H9 (cell line): ENCODE results near the gene FTO. TPM values are rescaled to one million over a fixed set of nuclear protein-coding genes. Genes with fewer than 3 reads are reported as not detected.

Experiments used
- DNase-seq: peaks from one replicate; pipeline ENCODE4 v3.0.0-alpha.2; 2017
- H2AFZ ChIP-seq: one replicate; pipeline ENCODE4 v1.6.1; 2013; ENCODE audit warnings: mild to moderate bottlenecking, low read length, control low read depth, moderate library complexity
- H2AK5ac ChIP-seq: 2 replicates; pipeline ENCODE4 v1.6.1; 2013; ENCODE audit warnings: low read length, control low read depth, mixed read lengths; ENCODE audit not compliant: insufficient read length
- H2BK120ac ChIP-seq: one replicate; pipeline ENCODE4 v1.6.1; 2013; ENCODE audit warnings: low read depth, mild to moderate bottlenecking, low read length, control low read depth, inconsistent platforms; ENCODE audit not compliant: poor library complexity, severe bottlenecking
- H2BK12ac ChIP-seq: 2 replicates; pipeline ENCODE4 v1.6.1; 2013; ENCODE audit warnings: low read length, control low read depth, mixed read lengths, low read depth; ENCODE audit not compliant: insufficient read length
- H2BK15ac ChIP-seq: 2 replicates; pipeline ENCODE4 v1.6.1; 2013; ENCODE audit warnings: low read depth, low read length, control low read depth
- H2BK20ac ChIP-seq: one replicate; pipeline ENCODE4 v1.6.1; 2013; ENCODE audit warnings: low read depth, mild to moderate bottlenecking, low read length, control low read depth, inconsistent platforms; ENCODE audit not compliant: poor library complexity, severe bottlenecking
- H2BK5ac ChIP-seq: 2 replicates; pipeline ENCODE4 v1.6.1; 2013; ENCODE audit warnings: low read length, control low read depth, mixed read lengths; ENCODE audit not compliant: insufficient read length
- H3K14ac ChIP-seq: 2 replicates; pipeline ENCODE4 v1.6.1; 2013; ENCODE audit warnings: low read length, control low read depth; ENCODE audit not compliant: insufficient read depth
- H3K18ac ChIP-seq: 2 replicates; pipeline ENCODE4 v1.6.1; 2013; ENCODE audit warnings: low read depth, mild to moderate bottlenecking, mixed read lengths, low read length, control low read depth; ENCODE audit not compliant: insufficient read length
- H3K23ac ChIP-seq: 2 replicates; pipeline ENCODE4 v1.6.1; 2013; ENCODE audit warnings: low read length, control low read depth, mixed read lengths, low read depth; ENCODE audit not compliant: insufficient read length
- H3K23me2 ChIP-seq: 2 replicates; pipeline ENCODE4 v1.6.1; 2013; ENCODE audit warnings: low read depth, mild to moderate bottlenecking, mixed read lengths, low read length, control low read depth; ENCODE audit not compliant: insufficient read length, poor library complexity, severe bottlenecking
- H3K27ac ChIP-seq: 2 replicates; pipeline ENCODE4 v1.5.1; 2013; ENCODE audit warnings: low read length, control low read depth, mixed read lengths, low read depth; ENCODE audit not compliant: insufficient read length
- H3K27me3 ChIP-seq: 2 replicates; pipeline ENCODE4 v1.6.1; 2013; ENCODE audit warnings: low read length, control low read depth, inconsistent platforms; ENCODE audit not compliant: insufficient read depth
- H3K4ac ChIP-seq: 2 replicates; pipeline ENCODE4 v1.6.1; 2013; ENCODE audit warnings: low read depth, mild to moderate bottlenecking, control low read depth, inconsistent platforms, low read length, moderate library complexity
- H3K4me1 ChIP-seq: 2 replicates; pipeline ENCODE4 v1.6.1; 2013; ENCODE audit warnings: low read length, control low read depth, inconsistent platforms; ENCODE audit not compliant: insufficient read depth
- H3K4me2 ChIP-seq: 2 replicates; pipeline ENCODE4 v1.6.1; 2013; ENCODE audit warnings: low read length, control low read depth, mixed read lengths; ENCODE audit not compliant: insufficient read length, insufficient read depth
- H3K56ac ChIP-seq: 2 replicates; pipeline ENCODE4 v1.6.1; 2013; ENCODE audit warnings: low read depth, mild to moderate bottlenecking, mixed read lengths, low read length, control low read depth; ENCODE audit not compliant: insufficient read length
- H3K79me1 ChIP-seq: 2 replicates; pipeline ENCODE4 v1.6.1; 2013; ENCODE audit warnings: low read depth, mild to moderate bottlenecking, moderate library complexity, low read length, control low read depth, inconsistent platforms; ENCODE audit not compliant: insufficient read depth, poor library complexity, severe bottlenecking
- H3K79me2 ChIP-seq: 2 replicates; pipeline ENCODE4 v1.6.1; 2013; ENCODE audit warnings: low read length, control low read depth, inconsistent platforms; ENCODE audit not compliant: insufficient read depth
- H3K9ac ChIP-seq: 2 replicates; pipeline ENCODE4 v1.6.1; 2013; ENCODE audit warnings: low read length, control low read depth, mixed read lengths; ENCODE audit not compliant: insufficient read length; ENCODE audit errors: extremely low read depth
- H3K9me3 ChIP-seq: one replicate; pipeline ENCODE4 v1.6.1; 2013; ENCODE audit warnings: low read depth, low read length, inconsistent platforms; ENCODE audit not compliant: control insufficient read depth
- H3T11ph ChIP-seq: one replicate; pipeline ENCODE4 v1.6.1; 2013; ENCODE audit warnings: mild to moderate bottlenecking, low read length, control low read depth, inconsistent platforms
- H4K20me1 ChIP-seq: one replicate; pipeline ENCODE4 v1.6.1; 2013; ENCODE audit not compliant: control insufficient read depth, insufficient read length, insufficient read depth
- H4K5ac ChIP-seq: 2 replicates; pipeline ENCODE4 v1.6.1; 2013; ENCODE audit warnings: low read depth, mild to moderate bottlenecking, mixed read lengths, low read length, control low read depth; ENCODE audit not compliant: insufficient read length
- H4K8ac ChIP-seq: replicated peaks from 2 replicates; pipeline ENCODE4 v1.6.1; 2013; ENCODE audit warnings: low read length, control low read depth, mixed read lengths, low read depth; ENCODE audit not compliant: insufficient read length
- H4K91ac ChIP-seq: 2 replicates; pipeline ENCODE4 v1.6.1; 2013; ENCODE audit warnings: low read depth, mild to moderate bottlenecking, moderate library complexity, mixed read lengths, low read length, control low read depth; ENCODE audit not compliant: insufficient read length
- H3K27ac Mint-ChIP-seq, 3 experiments: 2 replicates in 2 of 3; 3 replicates in 1 of 3; pipeline ENCODE4 v1.8.0; 2020 to 2021; ENCODE audit warnings: mixed read lengths in 3 of 3, mild to moderate bottlenecking in 1 of 3, moderate library complexity in 1 of 3
- H3K27me3 Mint-ChIP-seq: 2 replicates; pipeline ENCODE4 v1.8.0; 2021; ENCODE audit warnings: low read depth, mild to moderate bottlenecking, moderate library complexity, mixed read lengths
- H3K36me3 Mint-ChIP-seq, 3 experiments: 2 replicates in 2 of 3; 3 replicates in 1 of 3; pipeline ENCODE4 v1.8.0; 2020 to 2021; ENCODE audit warnings: low read depth in 3 of 3, mixed read lengths in 3 of 3; ENCODE audit not compliant: insufficient read depth in 1 of 3
- H3K4me1 Mint-ChIP-seq, 2 experiments: 2 replicates each; pipeline ENCODE4 v1.8.0; 2020; ENCODE audit warnings: mixed read lengths in 2 of 2
- H3K4me3 Mint-ChIP-seq, 2 experiments: 2 replicates in 1 of 2; 3 replicates in 1 of 2; pipeline ENCODE4 v1.8.0; 2020 to 2021; ENCODE audit warnings: mild to moderate bottlenecking in 2 of 2, mixed read lengths in 2 of 2, moderate library complexity in 1 of 2
- H3K9me3 Mint-ChIP-seq, 2 experiments: 2 replicates in 1 of 2; 3 replicates in 1 of 2; pipeline ENCODE4 v1.8.0; 2020; ENCODE audit warnings: mild to moderate bottlenecking in 2 of 2, mixed read lengths in 2 of 2, moderate library complexity in 1 of 2
- CTCF ChIP-seq: fragments of 200-600 bp; sonication (generic); conservative IDR thresholded peaks from 3 replicates; pipeline ENCODE4 v1.8.0; 2021; ENCODE audit warnings: antibody characterized with exemption, mild to moderate bottlenecking
- WGBS: extraction: QIAGEN DNeasy Blood & Tissue Kit; methylation state at CpG from one replicate; pipeline ENCODE4 v1.1.7; 2013; ENCODE audit warnings: missing lambda C conversion rate, low lambda C conversion rate, mixed read lengths; ENCODE audit not compliant: insufficient read length; ENCODE audit errors: extremely low coverage; 5-methylcytosine and 5-hydroxymethylcytosine counted together
- total RNA-seq: library from RNA; stranded (reverse); gene quantifications from 2 replicates; pipeline ENCODE4 v1.2.1, GENCODE V29; 2021

FTO gene
- total RNA-seq, 1 experiment from 2014 or later: 67.9 TPM

GRCh38 chr16:53870831-53871230 is 166.9 kb downstream of the FTO start:
- Mint-ChIP-seq H3K9me3 (peaks cover 4 to 16% of the 10 kb centered on the region in 2 experiments; a peak in 4 of 5 replicates), H3K27ac (no peak overlapping the region), H3K4me3 (no peak overlapping the region), H3K4me1 (peaks cover 2 to 5% of the 10 kb centered on the region in 2 experiments), H3K36me3 (peaks cover 9 to 15% (median 11%) of the 10 kb centered on the region in 3 experiments), H3K27me3 (no peaks in the 10 kb centered on the region)
- Histone ChIP-seq H4K20me1 (no peaks in the 10 kb centered on the region), H3K23me2 (no peaks in the 10 kb centered on the region), H3K79me2 (no peaks in the 10 kb centered on the region), H3K4ac (no peak overlapping the region), H3K9me3 (no peaks in the 10 kb centered on the region), H2BK15ac (no peak overlapping the region), H3K18ac (no peak overlapping the region), H3K4me2 (no peak overlapping the region), H3K56ac (no peak overlapping the region), H3K23ac (no peak overlapping the region), H3K4me1 (no peaks in the 10 kb centered on the region), H3K9ac (no peak overlapping the region), H2BK120ac (no peak overlapping the region), H4K5ac (no peak overlapping the region), H3K79me1 (no peaks in the 10 kb centered on the region), H3K27me3 (no peaks in the 10 kb centered on the region), H3K14ac (no peak overlapping the region), H3T11ph (no peak overlapping the region), H2BK5ac (no peak overlapping the region), H2AFZ (no peak overlapping the region), H4K8ac (no peak overlapping the region), H2AK5ac (no peak overlapping the region), H2BK20ac (no peak overlapping the region), H4K91ac (no peak overlapping the region), H3K27ac (no peak overlapping the region), H2BK12ac (no peak overlapping the region)
- no CpG with 5 or more reads among the region's 1 CpG for WGBS
- TF ChIP-seq CTCF: no peak
- no peak for DNase-seq
